22Rv1 (cell line): ENCODE data around the gene KCNAB1.

Source experiments
- ZFX ChIP-seq: fragments of 450-650 bp; IDR thresholded peaks from 2 replicates; pipeline ENCODE4 v1.6.1; 2017; ENCODE audit warnings: antibody characterized with exemption, borderline replicate concordance
- TF ChIP-seq, protein P1 (sequence below): fragments of 450-650 bp; IDR thresholded peaks from 2 replicates; pipeline ENCODE4 v1.5.1; 2017; ENCODE audit warnings: mild to moderate bottlenecking

DNA sequence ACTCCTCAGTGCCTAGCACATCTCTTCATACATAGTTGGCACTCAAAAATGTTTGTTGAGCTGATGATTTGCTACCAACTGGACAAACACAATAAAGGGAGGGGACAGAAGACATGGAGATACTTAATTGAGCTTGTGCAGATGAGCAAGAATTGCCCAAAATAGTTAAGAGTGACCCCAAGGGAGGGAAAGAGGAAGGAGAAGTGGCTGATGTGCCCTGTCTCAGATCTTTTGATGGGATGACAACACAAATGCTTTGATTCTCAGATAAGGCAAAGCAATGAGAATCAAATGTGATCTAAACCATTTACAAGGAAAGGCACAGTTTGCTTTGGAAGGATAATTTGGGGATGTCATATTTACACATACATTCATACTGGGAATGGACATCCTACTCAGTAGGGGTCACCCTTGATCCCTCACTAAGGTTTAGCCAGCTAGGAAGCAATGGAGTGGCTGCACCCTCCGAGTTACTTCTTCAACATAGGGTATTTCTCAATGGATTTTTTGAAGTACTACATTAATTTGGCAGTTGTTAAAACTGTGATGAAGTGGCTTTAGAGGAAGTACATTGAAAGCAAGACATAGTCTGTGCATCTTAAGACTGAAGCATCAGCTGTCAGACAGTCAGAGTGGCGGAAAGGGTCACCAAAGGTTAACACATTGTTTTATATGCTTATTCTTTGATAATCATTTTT lies 456.4 kb downstream of the KCNAB1 start:
- TF ChIP-seq, protein P1, sequence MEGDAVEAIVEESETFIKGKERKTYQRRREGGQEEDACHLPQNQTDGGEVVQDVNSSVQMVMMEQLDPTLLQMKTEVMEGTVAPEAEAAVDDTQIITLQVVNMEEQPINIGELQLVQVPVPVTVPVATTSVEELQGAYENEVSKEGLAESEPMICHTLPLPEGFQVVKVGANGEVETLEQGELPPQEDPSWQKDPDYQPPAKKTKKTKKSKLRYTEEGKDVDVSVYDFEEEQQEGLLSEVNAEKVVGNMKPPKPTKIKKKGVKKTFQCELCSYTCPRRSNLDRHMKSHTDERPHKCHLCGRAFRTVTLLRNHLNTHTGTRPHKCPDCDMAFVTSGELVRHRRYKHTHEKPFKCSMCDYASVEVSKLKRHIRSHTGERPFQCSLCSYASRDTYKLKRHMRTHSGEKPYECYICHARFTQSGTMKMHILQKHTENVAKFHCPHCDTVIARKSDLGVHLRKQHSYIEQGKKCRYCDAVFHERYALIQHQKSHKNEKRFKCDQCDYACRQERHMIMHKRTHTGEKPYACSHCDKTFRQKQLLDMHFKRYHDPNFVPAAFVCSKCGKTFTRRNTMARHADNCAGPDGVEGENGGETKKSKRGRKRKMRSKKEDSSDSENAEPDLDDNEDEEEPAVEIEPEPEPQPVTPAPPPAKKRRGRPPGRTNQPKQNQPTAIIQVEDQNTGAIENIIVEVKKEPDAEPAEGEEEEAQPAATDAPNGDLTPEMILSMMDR: no peak
- TF ChIP-seq ZFX: no peak
